Osteocyte (in vitro differentiated cells): ENCODE results near the gene CPVL. TPM values are rescaled to one million over a fixed set of nuclear protein-coding genes. Genes with fewer than 3 reads are reported as not detected.

ENCODE experiments used
- DNase-seq: peaks from one replicate; pipeline ENCODE4 v3.0.0; 2021; ENCODE audit warnings: mixed read lengths; ENCODE audit not compliant: unreplicated experiment; ENCODE audit errors: extremely low spot score
- H3K27ac Mint-ChIP-seq: one replicate; pipeline ENCODE4 v1.8.0; 2021; ENCODE audit warnings: mild to moderate bottlenecking, mixed read lengths; ENCODE audit not compliant: unreplicated experiment
- H3K27me3 Mint-ChIP-seq: one replicate; pipeline ENCODE4 v1.8.0; 2021; ENCODE audit warnings: mixed read lengths; ENCODE audit not compliant: unreplicated experiment
- H3K36me3 Mint-ChIP-seq: one replicate; pipeline ENCODE4 v1.8.0; 2021; ENCODE audit warnings: mixed read lengths; ENCODE audit not compliant: unreplicated experiment
- H3K4me1 Mint-ChIP-seq: one replicate; pipeline ENCODE4 v1.8.0; 2021; ENCODE audit warnings: mixed read lengths; ENCODE audit not compliant: unreplicated experiment
- H3K4me3 Mint-ChIP-seq: one replicate; pipeline ENCODE4 v1.8.0; 2021; ENCODE audit warnings: mild to moderate bottlenecking, moderate library complexity, mixed read lengths; ENCODE audit not compliant: unreplicated experiment
- H3K9me3 Mint-ChIP-seq: one replicate; pipeline ENCODE4 v1.8.0; 2021; ENCODE audit warnings: mixed read lengths; ENCODE audit not compliant: unreplicated experiment
- CTCF ChIP-seq: fragments of 200-600 bp; sonication (generic); IDR thresholded peaks from 2 replicates; pipeline ENCODE4 v1.5.0; 2021; ENCODE audit warnings: antibody characterized with exemption, mild to moderate bottlenecking, moderate library complexity
- total RNA-seq: library from RNA; stranded (reverse); gene quantifications from 2 replicates; pipeline ENCODE4 v1.2.1, GENCODE V29; 2021

The CPVL gene
- total RNA-seq, 1 donor from 2014 or later = 2.0 TPM

GRCh38 chr7:29022291-29022988, 123.9 kb downstream of the CPVL start:
- peaks cover 9% of the 10 kb centered on the region for H3K36me3 Mint-ChIP-seq
- H3K4me3 Mint-ChIP-seq = no peak overlapping the region
- DNase-seq = no peak
- H3K9me3 Mint-ChIP-seq = peaks cover 41% of the 10 kb centered on the region
- H3K27me3 Mint-ChIP-seq = peaks cover 3% of the 10 kb centered on the region
- peaks cover 5% of the 10 kb centered on the region for H3K4me1 Mint-ChIP-seq
- no peak overlapping the region for H3K27ac Mint-ChIP-seq
- no peak for TF ChIP-seq CTCF

- peaks cover 7% of the 10 kb centered on the region for H3K4me1 Mint-ChIP-seq
- peaks cover 6% of the 10 kb centered on the region for H3K36me3 Mint-ChIP-seq
- H3K27me3 Mint-ChIP-seq = no peaks in the 10 kb centered on the region
- DNase-seq = no peak
- no peak overlapping the region for H3K27ac Mint-ChIP-seq
- no peak for TF ChIP-seq CTCF
- no peak overlapping the region for H3K4me3 Mint-ChIP-seq
- peaks cover 22% of the 10 kb centered on the region for H3K9me3 Mint-ChIP-seq
Measured at GRCh38 chr7:29019896-29020295, 126.4 kb downstream of the CPVL start.

- no peak for TF ChIP-seq CTCF
- H3K9me3 Mint-ChIP-seq = peaks cover 17% of the 10 kb centered on the region
- peaks cover 6% of the 10 kb centered on the region for H3K36me3 Mint-ChIP-seq
- H3K27me3 Mint-ChIP-seq = no peaks in the 10 kb centered on the region
- DNase-seq = no peak
- H3K4me1 Mint-ChIP-seq = peaks cover 7% of the 10 kb centered on the region
- H3K27ac Mint-ChIP-seq = no peak overlapping the region
- H3K4me3 Mint-ChIP-seq = no peak overlapping the region
Measured at GRCh38 chr7:29019387-29019786, 127.0 kb downstream of the CPVL start.

- Mint-ChIP-seq H3K27ac (no peak overlapping the region), H3K36me3 (no peaks in the 10 kb centered on the region), H3K4me3 (no peak overlapping the region), H3K27me3 (no peaks in the 10 kb centered on the region), H3K9me3 (peaks cover 6% of the 10 kb centered on the region), H3K4me1 (peaks cover 7% of the 10 kb centered on the region)
- no peak for TF ChIP-seq CTCF
- DNase-seq = no peak
Measured at GRCh38 chr7:29017713-29018112, 128.6 kb downstream of the CPVL start.

GRCh38 chr7:29014725-29015124, 131.6 kb downstream of the CPVL start:
- H3K27ac Mint-ChIP-seq = no peak overlapping the region
- H3K36me3 Mint-ChIP-seq = no peaks in the 10 kb centered on the region
- peaks cover 11% of the 10 kb centered on the region for H3K4me1 Mint-ChIP-seq
- H3K4me3 Mint-ChIP-seq = no peak overlapping the region
- no peaks in the 10 kb centered on the region for H3K27me3 Mint-ChIP-seq
- TF ChIP-seq CTCF = no peak
- DNase-seq = no peak
- no peaks in the 10 kb centered on the region for H3K9me3 Mint-ChIP-seq
